ENCODE measurements around the gene GH1. TPM values are rescaled to one million over a fixed set of nuclear protein-coding genes. Genes with fewer than 3 reads are reported as not detected.

GH1 gene
- polyA plus RNA-seq, 1 experiment: not detected

- POLR2A ChIA-PET: no interaction called here
- no peak for DNase-seq (ENCODE audit: low read depth)
- CTCF ChIA-PET: interaction anchor here (0.6 to 3.1 kb wide), 10 partner anchors 8 to 84 kb away, joined by 3 to 42 read pairs (median 14); partner anchors contain the start of genes CSHL1, GH1 and ICAM2
- H3K4me3 ChIP-seq (ENCODE audit: low read depth, low read length): no peak overlapping the region
- H3K36me3 ChIP-seq (ENCODE audit: control insufficient read depth, insufficient read depth, low read length): no peaks in the 10 kb centered on the region
- H3K27me3 ChIP-seq (ENCODE audit: control insufficient read depth, insufficient read depth, low read length): peaks cover 1% of the 10 kb centered on the region; the same call in 1 of the 2 replicates
- no peak for TF ChIP-seq CTCF (IDR thresholded peaks at IDR 0.05; ENCODE audit: insufficient read depth, low read depth, low read length)
These were observed 26.3 kb upstream of the GH1 start for GRCh38 chr17:63944736-63945499.

- Histone ChIP-seq H3K4me3 (ENCODE audit: low read depth, low read length) (no peak overlapping the region), H3K27me3 (ENCODE audit: control insufficient read depth, insufficient read depth, low read length) (no peaks in the 10 kb centered on the region; the same call in 1 of the 2 replicates), H3K36me3 (ENCODE audit: control insufficient read depth, insufficient read depth, low read length) (no peaks in the 10 kb centered on the region)
- DNase-seq (ENCODE audit: low read depth): no peak
- ChIA-PET CTCF (interaction anchor here (1.0 to 2.2 kb wide), 5 partner anchors 9 to 190 kb away, joined by 3 to 6 read pairs (median 4); partner anchors contain the start of gene ICAM2), POLR2A (no interaction called here)
- TF ChIP-seq CTCF (IDR thresholded peaks at IDR 0.05; ENCODE audit: insufficient read depth, low read depth, low read length): peak; percentile 9; the same call in 1 of the 2 replicates
These were observed 25.1 kb upstream of the GH1 start for GRCh38 chr17:63943745-63944144.

GRCh38 chr17:63942309-63942985 is 23.8 kb upstream of the GH1 start:
- no peaks in the 10 kb centered on the region for H3K36me3 ChIP-seq (ENCODE audit: control insufficient read depth, insufficient read depth, low read length)
- H3K4me3 ChIP-seq (ENCODE audit: low read depth, low read length): no peak overlapping the region
- ChIA-PET POLR2A (no interaction called here), CTCF (interaction anchor here (1.0 to 2.2 kb wide), 4 partner anchors 11 to 191 kb away, joined by 3 to 6 read pairs (median 4); no protein-coding TSS in a partner anchor)
- no peak for TF ChIP-seq CTCF (IDR thresholded peaks at IDR 0.05; ENCODE audit: insufficient read depth, low read depth, low read length)
- H3K27me3 ChIP-seq (ENCODE audit: control insufficient read depth, insufficient read depth, low read length): no peaks in the 10 kb centered on the region; the same call in 1 of the 2 replicates
- no peak for DNase-seq (ENCODE audit: low read depth)

- Histone ChIP-seq H3K27me3 (ENCODE audit: control insufficient read depth, insufficient read depth, low read length) (no peaks in the 10 kb centered on the region; the same call in 1 of the 2 replicates), H3K4me3 (ENCODE audit: low read depth, low read length) (no peak overlapping the region), H3K36me3 (ENCODE audit: control insufficient read depth, insufficient read depth, low read length) (no peaks in the 10 kb centered on the region)
- no peak for TF ChIP-seq CTCF (IDR thresholded peaks at IDR 0.05; ENCODE audit: insufficient read depth, low read depth, low read length)
- POLR2A ChIA-PET: no interaction called here
- CTCF ChIA-PET: interaction anchor here (1.0 to 2.8 kb wide), 3 partner anchors 12 to 23 kb away, joined by 3 to 20 read pairs (median 4); partner anchors contain the start of gene GH1
- DNase-seq (ENCODE audit: low read depth): no peak
These were observed 23.1 kb upstream of the GH1 start for GRCh38 chr17:63941751-63942150.

GRCh38 chr17:63941162-63941561 is 22.5 kb upstream of the GH1 start:
- ChIA-PET CTCF (interaction anchor here (2.2 to 2.8 kb wide), 2 partner anchors 22 to 28 kb away, joined by 5 to 20 read pairs; partner anchors contain the start of gene GH1), POLR2A (no interaction called here)
- Histone ChIP-seq H3K27me3 (ENCODE audit: control insufficient read depth, insufficient read depth, low read length) (no peaks in the 10 kb centered on the region; the same call in 1 of the 2 replicates), H3K36me3 (ENCODE audit: control insufficient read depth, insufficient read depth, low read length) (no peaks in the 10 kb centered on the region), H3K4me3 (ENCODE audit: low read depth, low read length) (no peak overlapping the region)
- TF ChIP-seq CTCF (IDR thresholded peaks at IDR 0.05; ENCODE audit: insufficient read depth, low read depth, low read length): no peak
- no peak for DNase-seq (ENCODE audit: low read depth)
